Tibial nerve (tissue), 4 donors: ENCODE results near the gene ZNF649. TPM values are rescaled to one million over a fixed set of nuclear protein-coding genes. Genes with fewer than 3 reads are reported as not detected.

Experiments
- DNase-seq, 2 donors: peaks; one replicate each; pipeline ENCODE4 v3.0.0-alpha.2; 2019; ENCODE audit warnings: low spot score in 2 of 2
- H3K27ac ChIP-seq, 4 donors: fragments of 200-600 bp; sonication (generic) in 3 of 4; one replicate each; pipeline ENCODE4 v1.5.1; 2017 to 2019; ENCODE audit warnings: mild to moderate bottlenecking in 1 of 4
- H3K27me3 ChIP-seq, 2 donors: fragments of 200-600 bp; sonication (generic) in 1 of 2; one replicate each; pipeline versions ENCODE4 v1.5.1 to v1.6.0; 2017 to 2019
- H3K36me3 ChIP-seq, 3 donors: fragments of 200-600 bp; sonication (generic); one replicate each; pipeline ENCODE4 v1.5.1; 2018 to 2019
- H3K4me1 ChIP-seq, 4 donors: fragments of 200-600 bp; sonication (generic) in 3 of 4; one replicate each; pipeline ENCODE4 v1.5.1; 2017 to 2019
- H3K4me3 ChIP-seq, 4 donors: fragments of 200-600 bp; sonication (generic) in 3 of 4; one replicate each; pipeline ENCODE4 v1.5.1; 2017 to 2019; ENCODE audit warnings: mild to moderate bottlenecking in 1 of 4, moderate library complexity in 1 of 4
- H3K9me3 ChIP-seq, 4 donors: fragments of 200-600 bp; sonication (generic) in 3 of 4; one replicate each; pipeline ENCODE4 v1.5.1; 2017 to 2019
- EP300 ChIP-seq, 2 donors: sonication (generic); formaldehyde crosslinking; IDR thresholded peaks; one replicate each; pipeline ENCODE4 v1.6.1; 2017; ENCODE audit warnings: antibody characterized with exemption in 2 of 2, mild to moderate bottlenecking in 1 of 2
- POLR2A ChIP-seq, 2 donors: fragments of 450-650 bp; IDR thresholded peaks; one replicate each; pipeline ENCODE4 v1.6.1; 2017; ENCODE audit warnings: antibody characterized with exemption in 2 of 2, mild to moderate bottlenecking in 2 of 2, moderate library complexity in 2 of 2
- WGBS, 2 donors: methylation state at CpG; one replicate each; pipeline ENCODE4 v1.1.5; 2018; 5-methylcytosine and 5-hydroxymethylcytosine counted together
- total RNA-seq, 4 donors: library from RNA; depleted of rRNA; stranded (reverse); fragments of >200 nt; gene quantifications; one replicate each; pipeline ENCODE4 v1.1.0, GENCODE V29; 2016
- TF ChIP-seq, protein P1 (sequence below), 5 experiments: fragments of 200-600 bp in 3 of 5; fragments of 450-650 bp in 2 of 5; sonication (generic) in 3 of 5; IDR thresholded peaks; one replicate each; pipeline ENCODE4 v1.5.1; 2016 to 2019; ENCODE audit warnings: antibody characterized with exemption in 5 of 5, mild to moderate bottlenecking in 3 of 5, moderate library complexity in 2 of 5

Gene ZNF649
- total RNA-seq, 4 donors from 2014 or later: 11.4 to 16.8 (median 12.1) TPM

DNA sequence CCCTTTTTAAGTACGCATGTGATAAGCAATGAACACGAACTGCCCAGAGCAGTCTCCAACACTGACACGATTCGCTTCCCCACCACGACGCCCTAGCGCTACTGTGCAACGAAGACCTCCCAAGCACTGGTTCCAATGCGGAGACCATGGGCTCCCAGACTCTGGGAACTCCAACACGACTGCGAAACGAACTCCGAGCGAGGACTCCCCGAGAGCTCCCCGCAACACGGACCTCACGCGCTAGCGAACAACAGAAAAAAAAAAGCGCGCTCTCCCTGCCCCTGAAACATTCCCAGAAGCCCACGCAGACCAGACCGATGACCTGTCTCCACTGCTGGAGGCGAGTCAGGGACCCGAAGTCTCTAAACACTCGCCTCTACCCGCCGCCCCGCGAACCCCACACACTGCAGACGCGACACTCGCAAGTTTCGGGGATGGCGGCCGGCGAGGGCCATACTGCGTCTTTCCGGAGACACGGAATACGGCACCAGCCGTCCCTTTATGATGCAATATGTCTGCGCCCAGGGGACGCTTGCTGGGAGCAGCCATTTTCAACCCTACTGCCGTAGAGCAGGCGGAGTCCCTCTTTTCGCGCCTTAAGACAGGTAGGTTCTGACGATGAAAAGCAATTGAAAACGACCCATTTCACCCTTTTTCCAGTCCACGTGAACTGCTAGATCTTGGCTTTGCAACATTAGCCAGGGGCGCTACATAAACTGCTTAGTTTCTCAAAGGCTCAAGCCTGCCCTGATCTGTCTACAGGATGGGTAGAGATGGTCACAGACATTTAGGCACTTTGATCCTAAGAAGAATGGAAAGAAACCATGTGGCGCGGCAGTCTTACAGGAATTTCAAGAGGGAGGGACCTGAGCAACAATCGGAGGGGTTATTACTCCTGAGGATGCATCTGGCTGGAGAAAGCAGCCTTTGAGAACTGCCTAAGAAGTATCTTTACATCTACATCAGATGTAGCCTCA, 17.0 kb downstream of the ZNF649 start, which contains the start of gene ZNF577:
Gene ZNF577, minus strand, starts transcription at position 430 of the 977 bp plus-strand sequence. CDS start 7,569 bp downstream, outside the sequence.
- Histone ChIP-seq H3K27me3 (no peaks in the 10 kb centered on the region), H3K4me3 (peak within 1 kb of the TSS; percentile 64 to 78 (median 78)), H3K9me3 (peaks cover 0 to 76% (median 43%) of the 10 kb centered on the region in 4 donors), H3K27ac (peak within 1 kb of the TSS; percentile 71 to 88 (median 78)), H3K36me3 (peaks cover 5 to 71% (median 28%) of the 10 kb centered on the region in 3 donors), H3K4me1 (peaks cover 0 to 17% (median 0%) of the 10 kb centered on the region in 4 donors)
- 1 to 3% methylated on average over 44 to 45 of the region's 56 CpGs for WGBS, 2 donors
- peak in 1 of 2 donors; percentile 30 for TF ChIP-seq POLR2A (IDR thresholded peaks at IDR 0.05)
- TF ChIP-seq, protein P1, sequence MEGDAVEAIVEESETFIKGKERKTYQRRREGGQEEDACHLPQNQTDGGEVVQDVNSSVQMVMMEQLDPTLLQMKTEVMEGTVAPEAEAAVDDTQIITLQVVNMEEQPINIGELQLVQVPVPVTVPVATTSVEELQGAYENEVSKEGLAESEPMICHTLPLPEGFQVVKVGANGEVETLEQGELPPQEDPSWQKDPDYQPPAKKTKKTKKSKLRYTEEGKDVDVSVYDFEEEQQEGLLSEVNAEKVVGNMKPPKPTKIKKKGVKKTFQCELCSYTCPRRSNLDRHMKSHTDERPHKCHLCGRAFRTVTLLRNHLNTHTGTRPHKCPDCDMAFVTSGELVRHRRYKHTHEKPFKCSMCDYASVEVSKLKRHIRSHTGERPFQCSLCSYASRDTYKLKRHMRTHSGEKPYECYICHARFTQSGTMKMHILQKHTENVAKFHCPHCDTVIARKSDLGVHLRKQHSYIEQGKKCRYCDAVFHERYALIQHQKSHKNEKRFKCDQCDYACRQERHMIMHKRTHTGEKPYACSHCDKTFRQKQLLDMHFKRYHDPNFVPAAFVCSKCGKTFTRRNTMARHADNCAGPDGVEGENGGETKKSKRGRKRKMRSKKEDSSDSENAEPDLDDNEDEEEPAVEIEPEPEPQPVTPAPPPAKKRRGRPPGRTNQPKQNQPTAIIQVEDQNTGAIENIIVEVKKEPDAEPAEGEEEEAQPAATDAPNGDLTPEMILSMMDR (IDR thresholded peaks at IDR 0.05): peak in 1 of 5 experiments; percentile 28
- peak; percentile 75 to 95 for TF ChIP-seq EP300 (IDR thresholded peaks at IDR 0.05)
- DNase-seq: peak; percentile 75 to 82

DNA sequence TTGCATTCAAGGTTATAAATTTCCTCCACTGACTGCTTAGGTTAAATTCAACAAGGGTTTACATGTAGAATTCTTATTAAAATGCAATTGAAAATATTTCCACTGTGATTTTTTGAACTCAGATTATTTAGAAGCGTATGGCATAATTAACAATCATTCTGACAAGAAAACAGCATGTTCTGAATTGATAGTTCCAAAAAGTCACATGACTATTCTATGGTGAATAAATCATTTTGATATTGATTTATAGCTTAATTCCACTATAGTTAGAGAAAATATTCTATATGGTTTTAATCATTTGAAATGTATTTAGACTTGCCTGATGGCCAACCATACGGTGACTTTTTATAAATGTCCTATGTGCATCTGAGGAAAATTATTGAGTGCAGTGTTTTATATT, 20.1 kb downstream of the ZNF649 start:
- H3K4me3 ChIP-seq: no peak overlapping the region
- no peak for DNase-seq

DNA sequence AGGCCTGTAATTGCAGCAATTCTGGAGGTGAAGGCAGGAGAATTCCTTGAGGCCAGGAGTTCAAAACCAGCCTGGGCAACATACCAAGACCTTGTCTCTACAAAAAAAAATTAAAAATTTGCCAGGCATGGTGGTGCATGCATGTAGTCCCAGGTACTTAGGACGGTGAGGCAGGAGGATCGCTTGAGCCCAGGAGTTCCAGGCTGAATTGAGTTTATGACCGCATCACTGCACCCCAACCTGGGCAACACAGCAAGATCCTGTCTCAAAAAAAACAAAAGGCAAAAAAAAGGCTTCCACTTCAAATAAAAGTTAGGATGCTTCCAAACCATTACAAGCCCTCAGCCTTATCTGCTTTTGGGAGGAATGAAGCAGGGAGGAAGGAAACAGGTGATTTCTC, 22.3 kb downstream of the ZNF649 start:
- Histone ChIP-seq H3K9me3 (peaks cover 0 to 75% (median 25%) of the 10 kb centered on the region in 4 donors), H3K27me3 (no peaks in the 10 kb centered on the region), H3K4me1 (peaks cover 0 to 10% (median 0%) of the 10 kb centered on the region in 4 donors), H3K4me3 (no peak overlapping the region), H3K36me3 (peaks cover 0 to 79% (median 25%) of the 10 kb centered on the region in 3 donors), H3K27ac (no peak overlapping the region)
- 99 to 100% methylated on average over 3 of the region's 3 CpGs for WGBS, 2 donors
- no peak for DNase-seq
- TF ChIP-seq, protein P1 (IDR thresholded peaks at IDR 0.05): no peak
- TF ChIP-seq EP300 (IDR thresholded peaks at IDR 0.05): no peak
- no peak for TF ChIP-seq POLR2A (IDR thresholded peaks at IDR 0.05)

More for the DNA sequence above, 20.1 kb downstream of the ZNF649 start:
- H3K9me3 ChIP-seq: peaks cover 0 to 75% (median 20%) of the 10 kb centered on the region in 4 donors
- H3K27me3 ChIP-seq: no peaks in the 10 kb centered on the region
- peaks cover 0 to 71% (median 5%) of the 10 kb centered on the region in 3 donors for H3K36me3 ChIP-seq
- H3K27ac ChIP-seq: no peak overlapping the region
- H3K4me1 ChIP-seq: peaks cover 0 to 17% (median 0%) of the 10 kb centered on the region in 4 donors
- 96 to 97% methylated on average over 2 of the region's 2 CpGs for WGBS, 2 donors
- TF ChIP-seq POLR2A (IDR thresholded peaks at IDR 0.05) (no peak), EP300 (IDR thresholded peaks at IDR 0.05) (no peak)
- TF ChIP-seq, protein P1 (IDR thresholded peaks at IDR 0.05): no peak

DNA sequence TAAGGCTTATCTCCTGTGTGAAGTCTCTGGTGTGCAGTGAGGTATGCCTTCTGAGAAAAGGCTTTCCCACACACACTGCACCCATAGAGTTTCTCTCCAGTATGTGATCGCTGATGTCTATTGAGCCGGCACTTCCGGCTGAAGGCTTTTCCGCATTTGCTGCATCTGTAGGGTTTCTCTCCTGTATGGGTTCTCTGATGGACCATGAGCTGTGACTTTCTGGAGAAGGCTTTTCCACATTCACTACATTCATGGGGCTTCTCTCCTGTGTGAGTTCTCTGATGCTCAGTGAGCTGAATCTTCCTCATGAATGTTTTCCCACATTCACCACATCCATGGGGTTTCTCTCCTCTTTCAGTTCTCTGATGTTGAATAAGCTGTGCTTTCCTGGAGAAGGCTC, 31.7 kb downstream of the ZNF649 start:
- H3K36me3 ChIP-seq: peaks cover 6 to 96% (median 51%) of the 10 kb centered on the region in 3 donors

More for the DNA sequence above, 31.7 kb downstream of the ZNF649 start:
- H3K9me3 ChIP-seq: peaks cover 0 to 100% (median 42%) of the 10 kb centered on the region in 4 donors
- no peak overlapping the region for H3K4me3 ChIP-seq
- 97 to 98% methylated on average over 4 of the region's 4 CpGs for WGBS, 2 donors
- no peaks in the 10 kb centered on the region for H3K4me1 ChIP-seq
- TF ChIP-seq EP300 (IDR thresholded peaks at IDR 0.05) (no peak), POLR2A (IDR thresholded peaks at IDR 0.05) (no peak)
- TF ChIP-seq, protein P1 (IDR thresholded peaks at IDR 0.05): no peak
- H3K27me3 ChIP-seq: no peaks in the 10 kb centered on the region
- H3K27ac ChIP-seq: no peak overlapping the region
- no peak for DNase-seq
